ENCODE measurements around the gene RCSD1.
A peak's percentile ranks its signal among the peaks of the same experiment; 100 is the strongest.
"Not testable (repeated sequence)": the region's sequence is repeated elsewhere in the genome, so short reads cannot be mapped to it uniquely, and the experiment has no call there.

Gene RCSD1

GRCh38 chr1:167719715-167720421 is 89.8 kb downstream of the RCSD1 start:
- DNase-seq: peak; percentile 30

GRCh38 chr1:167720965-167721616 is 91.1 kb downstream of the RCSD1 start:
- peak; percentile 80 for DNase-seq

- peak; percentile 90 for DNase-seq
Measured at GRCh38 chr1:167721617-167722151, 91.7 kb downstream of the RCSD1 start, which contains the start of gene MPZL1. Gene MPZL1 (plus strand): TSS chr1:167721982. CDS start chr1:167722152, 170 bp downstream.

- peak; percentile 19 for DNase-seq
Measured at GRCh38 chr1:167722152-167722869, 92.3 kb downstream of the RCSD1 start.

- DNase-seq: no peak
Measured at GRCh38 chr1:167722870-167723251, 92.8 kb downstream of the RCSD1 start.

- DNase-seq: no peak
Measured at GRCh38 chr1:167723707-167724323, 93.8 kb downstream of the RCSD1 start.

GRCh38 chr1:167726008-167726407 is 96.0 kb downstream of the RCSD1 start:
- DNase-seq: no peak

GRCh38 chr1:167728818-167729410 is 98.9 kb downstream of the RCSD1 start:
- DNase-seq: no peak

GRCh38 chr1:167734227-167734626 is 104.2 kb downstream of the RCSD1 start:
- no peak for DNase-seq

- DNase-seq: no peak
Measured at GRCh38 chr1:167734841-167735240, 104.8 kb downstream of the RCSD1 start.

- no peak for DNase-seq
Measured at GRCh38 chr1:167737169-167737568, 107.1 kb downstream of the RCSD1 start.

GRCh38 chr1:167738158-167738557 is 108.1 kb downstream of the RCSD1 start:
- DNase-seq: no peak

- DNase-seq: no peak
Measured at GRCh38 chr1:167739752-167740151, 109.7 kb downstream of the RCSD1 start.

- not testable (repeated sequence) for DNase-seq
Measured at GRCh38 chr1:167741103-167741502, 111.1 kb downstream of the RCSD1 start.

GRCh38 chr1:167742392-167743057 is 112.5 kb downstream of the RCSD1 start:
- DNase-seq: not testable (repeated sequence)

GRCh38 chr1:167744901-167745300 is 114.9 kb downstream of the RCSD1 start:
- no peak for DNase-seq

GRCh38 chr1:167746013-167746672 is 116.1 kb downstream of the RCSD1 start:
- DNase-seq: no peak

- no peak for DNase-seq
Measured at GRCh38 chr1:167746988-167747655, 117.1 kb downstream of the RCSD1 start.

- no peak for DNase-seq
Measured at GRCh38 chr1:167747988-167748387, 118.0 kb downstream of the RCSD1 start.

- DNase-seq: no peak
Measured at GRCh38 chr1:167748906-167749305, 118.9 kb downstream of the RCSD1 start.

GRCh38 chr1:167749741-167750140 is 119.7 kb downstream of the RCSD1 start:
- DNase-seq: no peak
